ENCODE results near the gene NUP42.

DNA sequence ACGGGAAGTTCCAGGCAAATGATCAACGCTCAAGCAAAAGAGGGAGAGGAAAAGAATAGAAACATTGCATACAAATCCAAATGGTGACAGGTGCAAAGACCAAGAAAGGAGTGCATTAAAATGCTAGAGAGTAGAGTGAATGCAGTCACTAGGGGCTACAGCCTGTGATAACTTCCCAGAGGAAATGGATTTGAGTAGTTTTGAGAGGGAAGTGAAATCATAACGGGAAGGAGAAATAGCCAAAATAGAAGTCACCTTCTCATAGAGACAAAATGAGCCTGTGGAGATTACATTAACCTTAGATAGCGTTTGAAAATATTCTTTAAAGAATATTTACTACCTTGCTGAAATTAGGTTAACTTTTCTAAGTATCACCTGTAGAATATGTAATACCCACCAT is 26.5 kb downstream of the NUP42 start:
- TF ChIP-seq CTCF (IDR thresholded peaks at IDR 0.05 in 4 of 5, conservative IDR thresholded peaks at IDR 0.05 in 1 of 5) (no peak), POLR2A (IDR thresholded peaks at IDR 0.05) (no peak)
